Activated naive CD8-positive, alpha-beta T cell treated with anti-CD3 and anti-CD28 coated beads, Interleukin-2, amount 10 ng/mL, durations not matched to agents 7 days and 5 days (primary cell): ENCODE data around the gene PLA2G3. TPM values are rescaled to one million over a fixed set of nuclear protein-coding genes. Genes with fewer than 3 reads are reported as not detected.

Experiments
- ATAC-seq: fragments of 150-1000 bp; cut with Tn5 transposase; one replicate; pipeline ENCODE4 v1.10.0; 2021; ENCODE audit warnings: low read depth, moderate library complexity
- POLR2A ChIA-PET: fragments of 350-600 bp; sonication (Branson Sonifier 250); formaldehyde crosslinking; loops from one replicate; lab custom pipeline; 2021; ENCODE audit warnings: antibody characterized with exemption; lab: Charles Lee
- DNase-seq: peaks from one replicate; pipeline ENCODE4 v3.0.0; 2021
- H3K27ac Mint-ChIP-seq: one replicate; pipeline ENCODE4 v1.8.0; 2022; ENCODE audit warnings: mild to moderate bottlenecking, mixed read lengths
- H3K27me3 Mint-ChIP-seq: one replicate; pipeline ENCODE4 v1.8.0; 2022; ENCODE audit warnings: mild to moderate bottlenecking, moderate library complexity, mixed read lengths
- H3K36me3 Mint-ChIP-seq: one replicate; pipeline ENCODE4 v1.8.0; 2021; ENCODE audit warnings: mild to moderate bottlenecking, mixed read lengths
- H3K4me1 Mint-ChIP-seq: one replicate; pipeline ENCODE4 v1.8.0; 2021; ENCODE audit warnings: mixed read lengths
- H3K4me3 Mint-ChIP-seq: one replicate; pipeline ENCODE4 v1.8.0; 2022; ENCODE audit warnings: mild to moderate bottlenecking, moderate library complexity, mixed read lengths
- H3K9me3 Mint-ChIP-seq: one replicate; pipeline ENCODE4 v1.8.0; 2021; ENCODE audit warnings: mixed read lengths
- total RNA-seq, 2 experiments: library from RNA; stranded (reverse); gene quantifications; one replicate each; pipeline ENCODE4 v1.2.3, GENCODE V29; 2021

The PLA2G3 gene
- total RNA-seq, 2 experiments from 2014 or later = not detected

- no peaks in the 10 kb centered on the region for H3K27me3 Mint-ChIP-seq
- H3K27ac Mint-ChIP-seq = no peak overlapping the region
- H3K36me3 Mint-ChIP-seq = no peaks in the 10 kb centered on the region
- ATAC-seq (no peak), DNase-seq (no peak)
- peaks cover 8% of the 10 kb centered on the region for H3K4me1 Mint-ChIP-seq
- POLR2A ChIA-PET = no interaction called here
- H3K4me3 Mint-ChIP-seq = no peak overlapping the region
- H3K9me3 Mint-ChIP-seq = no peaks in the 10 kb centered on the region
Measured at GRCh38 chr22:31140746-31141145, 438 bp upstream of the PLA2G3 start.

GRCh38 chr22:31139066-31139465, 1.2 kb downstream of the PLA2G3 start:
- Mint-ChIP-seq H3K27me3 (no peaks in the 10 kb centered on the region), H3K4me1 (peaks cover 2% of the 10 kb centered on the region), H3K36me3 (no peaks in the 10 kb centered on the region), H3K27ac (no peak overlapping the region), H3K4me3 (no peak overlapping the region), H3K9me3 (no peaks in the 10 kb centered on the region)
- no peak for ATAC-seq
- no peak for DNase-seq
- POLR2A ChIA-PET = no interaction called here

- Mint-ChIP-seq H3K36me3 (no peaks in the 10 kb centered on the region), H3K4me1 (no peaks in the 10 kb centered on the region), H3K27ac (no peak overlapping the region)
Measured at GRCh38 chr22:31138126-31138525, 2.2 kb downstream of the PLA2G3 start.

GRCh38 chr22:31137721-31138120, 2.6 kb downstream of the PLA2G3 start:
- POLR2A ChIA-PET = no interaction called here
- H3K27ac Mint-ChIP-seq = no peak overlapping the region
- H3K27me3 Mint-ChIP-seq = no peaks in the 10 kb centered on the region
- H3K9me3 Mint-ChIP-seq = no peaks in the 10 kb centered on the region
- DNase-seq = no peak
- ATAC-seq = no peak
- H3K4me1 Mint-ChIP-seq = no peaks in the 10 kb centered on the region
- no peaks in the 10 kb centered on the region for H3K36me3 Mint-ChIP-seq
- H3K4me3 Mint-ChIP-seq = no peak overlapping the region

More at GRCh38 chr22:31138126-31138525, 2.2 kb downstream of the PLA2G3 start:
- no peaks in the 10 kb centered on the region for H3K27me3 Mint-ChIP-seq
- no peaks in the 10 kb centered on the region for H3K9me3 Mint-ChIP-seq
- ATAC-seq = no peak
- POLR2A ChIA-PET = no interaction called here
- no peak for DNase-seq
- H3K4me3 Mint-ChIP-seq = no peak overlapping the region

GRCh38 chr22:31136711-31137110, 3.6 kb downstream of the PLA2G3 start:
- H3K4me3 Mint-ChIP-seq = no peak overlapping the region
- no peak for ATAC-seq
- POLR2A ChIA-PET = no interaction called here

GRCh38 chr22:31136155-31136554, 4.2 kb downstream of the PLA2G3 start:
- no peaks in the 10 kb centered on the region for H3K4me1 Mint-ChIP-seq
- H3K9me3 Mint-ChIP-seq = no peaks in the 10 kb centered on the region
- DNase-seq (no peak), ATAC-seq (no peak)
- POLR2A ChIA-PET = no interaction called here
- H3K27me3 Mint-ChIP-seq = no peaks in the 10 kb centered on the region
- H3K36me3 Mint-ChIP-seq = no peaks in the 10 kb centered on the region
- H3K4me3 Mint-ChIP-seq = no peak overlapping the region
- H3K27ac Mint-ChIP-seq = no peak overlapping the region

More at GRCh38 chr22:31136711-31137110, 3.6 kb downstream of the PLA2G3 start:
- Mint-ChIP-seq H3K9me3 (no peaks in the 10 kb centered on the region), H3K27me3 (no peaks in the 10 kb centered on the region), H3K36me3 (no peaks in the 10 kb centered on the region), H3K4me1 (no peaks in the 10 kb centered on the region), H3K27ac (no peak overlapping the region)
- DNase-seq = no peak

GRCh38 chr22:31135706-31136105, 4.6 kb downstream of the PLA2G3 start:
- Mint-ChIP-seq H3K9me3 (no peaks in the 10 kb centered on the region), H3K27me3 (no peaks in the 10 kb centered on the region), H3K27ac (no peak overlapping the region), H3K36me3 (no peaks in the 10 kb centered on the region), H3K4me3 (no peak overlapping the region), H3K4me1 (no peaks in the 10 kb centered on the region)
- POLR2A ChIA-PET = no interaction called here
- ATAC-seq (no peak), DNase-seq (no peak)

- Mint-ChIP-seq H3K36me3 (no peaks in the 10 kb centered on the region), H3K27ac (no peak overlapping the region), H3K4me1 (no peaks in the 10 kb centered on the region), H3K27me3 (no peaks in the 10 kb centered on the region), H3K9me3 (no peaks in the 10 kb centered on the region), H3K4me3 (no peak overlapping the region)
- no peak for DNase-seq
- ATAC-seq = no peak
- POLR2A ChIA-PET = no interaction called here
Measured at GRCh38 chr22:31134688-31135087, 5.6 kb downstream of the PLA2G3 start.

- Mint-ChIP-seq H3K4me3 (no peak overlapping the region), H3K27me3 (no peaks in the 10 kb centered on the region), H3K9me3 (no peaks in the 10 kb centered on the region), H3K36me3 (no peaks in the 10 kb centered on the region), H3K27ac (no peak overlapping the region), H3K4me1 (no peaks in the 10 kb centered on the region)
- POLR2A ChIA-PET = no interaction called here
- ATAC-seq (no peak), DNase-seq (no peak)
Measured at GRCh38 chr22:31133911-31134310, 6.4 kb downstream of the PLA2G3 start.

GRCh38 chr22:31130873-31131272, 9.4 kb downstream of the PLA2G3 start:
- Mint-ChIP-seq H3K9me3 (no peaks in the 10 kb centered on the region), H3K36me3 (no peaks in the 10 kb centered on the region), H3K27me3 (no peaks in the 10 kb centered on the region), H3K4me3 (no peak overlapping the region), H3K27ac (no peak overlapping the region), H3K4me1 (no peaks in the 10 kb centered on the region)
- no peak for DNase-seq
- ATAC-seq = no peak
- POLR2A ChIA-PET = no interaction called here

- Mint-ChIP-seq H3K4me3 (no peak overlapping the region), H3K36me3 (no peaks in the 10 kb centered on the region), H3K9me3 (no peaks in the 10 kb centered on the region), H3K27me3 (no peaks in the 10 kb centered on the region), H3K27ac (no peak overlapping the region), H3K4me1 (no peaks in the 10 kb centered on the region)
- POLR2A ChIA-PET = no interaction called here
- ATAC-seq (no peak), DNase-seq (no peak)
Measured at GRCh38 chr22:31128156-31128555, 12.2 kb downstream of the PLA2G3 start.

GRCh38 chr22:31127181-31127772, 13.0 kb downstream of the PLA2G3 start:
- no peaks in the 10 kb centered on the region for H3K4me1 Mint-ChIP-seq
- no peaks in the 10 kb centered on the region for H3K9me3 Mint-ChIP-seq
- no peak for ATAC-seq
- DNase-seq = no peak
- no peak overlapping the region for H3K4me3 Mint-ChIP-seq
- no peaks in the 10 kb centered on the region for H3K27me3 Mint-ChIP-seq
- H3K36me3 Mint-ChIP-seq = no peaks in the 10 kb centered on the region
- POLR2A ChIA-PET = no interaction called here
- no peak overlapping the region for H3K27ac Mint-ChIP-seq

- no peak overlapping the region for H3K4me3 Mint-ChIP-seq
- H3K27me3 Mint-ChIP-seq = no peaks in the 10 kb centered on the region
- no peaks in the 10 kb centered on the region for H3K4me1 Mint-ChIP-seq
- H3K36me3 Mint-ChIP-seq = no peaks in the 10 kb centered on the region
- H3K27ac Mint-ChIP-seq = no peak overlapping the region
- ATAC-seq (no peak), DNase-seq (no peak)
- POLR2A ChIA-PET = no interaction called here
- no peaks in the 10 kb centered on the region for H3K9me3 Mint-ChIP-seq
Measured at GRCh38 chr22:31126869-31127175, 13.5 kb downstream of the PLA2G3 start.

- no peaks in the 10 kb centered on the region for H3K4me1 Mint-ChIP-seq
- H3K36me3 Mint-ChIP-seq = no peaks in the 10 kb centered on the region
- DNase-seq (no peak), ATAC-seq (no peak)
- H3K4me3 Mint-ChIP-seq = no peak overlapping the region
- no peaks in the 10 kb centered on the region for H3K27me3 Mint-ChIP-seq
- POLR2A ChIA-PET = no interaction called here
- no peaks in the 10 kb centered on the region for H3K9me3 Mint-ChIP-seq
- no peak overlapping the region for H3K27ac Mint-ChIP-seq
Measured at GRCh38 chr22:31126128-31126868, 14.0 kb downstream of the PLA2G3 start.
